Subcutaneous adipose tissue (tissue), 4 donors: ENCODE measurements around the gene HPN. TPM values are rescaled to one million over a fixed set of nuclear protein-coding genes. Genes with fewer than 3 reads are reported as not detected.

Experiments used
- CTCF ChIP-seq: fragments of 450-650 bp; IDR thresholded peaks from one replicate; pipeline ENCODE4 v1.5.1; 2016; ENCODE audit warnings: low read depth, mild to moderate bottlenecking, control low read depth, antibody characterized with exemption, moderate library complexity
- total RNA-seq, 4 donors: library from RNA; depleted of rRNA; stranded (reverse); fragments of >200 nt; gene quantifications; one replicate each; pipeline ENCODE4 v1.1.0, GENCODE V29; 2016

Gene HPN
- total RNA-seq, 4 donors from 2014 or later: 0.17 to 3.8 (median 1.4) TPM

- no peak for TF ChIP-seq CTCF
Observed at GRCh38 chr19:34999498-35000337, 41.8 kb upstream of the HPN start, which contains the start of gene GRAMD1A. Gene GRAMD1A (plus strand): TSS chr19:35000323. CDS start chr19:35000479, 156 bp downstream.

GRCh38 chr19:35000338-35000646 is 41.2 kb upstream of the HPN start:
- TF ChIP-seq CTCF: no peak

GRCh38 chr19:35000647-35001501 is 40.6 kb upstream of the HPN start:
- no peak for TF ChIP-seq CTCF

GRCh38 chr19:35002037-35002535 is 39.4 kb upstream of the HPN start:
- TF ChIP-seq CTCF: no peak

GRCh38 chr19:35004517-35005255 is 36.8 kb upstream of the HPN start:
- TF ChIP-seq CTCF: no peak

- no peak for TF ChIP-seq CTCF
Observed at GRCh38 chr19:35005256-35005977, 36.1 kb upstream of the HPN start.
